GM21515 (cell line): ENCODE results near the gene PKD1L1.

Source experiments
- ATAC-seq: cut with Tn5 transposase; IDR thresholded peaks from one replicate; pipeline ENCODE4 v1.9.1; 2021; ENCODE audit not compliant: unreplicated experiment

Gene PKD1L1

DNA sequence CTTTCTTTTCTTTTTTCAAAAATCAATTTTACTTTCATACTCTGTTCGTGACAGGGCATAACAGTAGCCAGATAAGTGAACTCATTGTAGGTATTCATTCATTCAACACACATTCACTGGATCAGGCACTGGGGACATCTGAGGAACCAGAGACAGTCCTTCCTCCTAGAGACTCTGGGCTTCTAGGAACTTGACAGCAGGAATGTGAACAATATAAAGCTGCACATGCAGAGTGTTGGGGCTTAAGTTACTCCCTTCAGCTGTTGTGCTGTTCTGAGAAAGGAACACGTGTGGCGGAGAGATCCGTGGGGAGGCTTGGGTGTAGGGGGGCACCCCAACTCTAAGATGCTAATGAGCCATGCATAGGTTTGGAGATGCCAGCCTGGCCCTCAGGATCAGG, 120.4 kb downstream of the PKD1L1 start:
- no peak for ATAC-seq

DNA sequence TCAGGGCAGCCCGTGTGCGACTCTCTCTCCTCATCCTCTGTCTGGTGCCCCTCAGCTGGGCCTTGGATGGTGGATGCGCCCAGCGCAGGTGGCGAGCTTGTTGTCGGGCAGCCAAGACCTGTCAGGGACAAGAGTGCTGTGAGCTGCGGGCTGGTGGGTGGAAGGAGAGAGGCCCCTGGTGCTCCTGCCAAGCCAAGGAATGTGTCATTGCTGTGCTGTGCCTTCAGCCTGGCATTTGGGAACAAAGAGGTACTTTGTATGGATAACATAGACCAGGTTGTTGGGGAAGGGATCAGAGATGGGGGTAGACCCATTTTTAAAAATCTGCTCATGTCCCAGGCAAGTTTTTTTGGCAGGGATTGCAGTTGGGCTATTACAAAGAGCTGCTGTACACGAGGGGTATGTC, 120.9 kb downstream of the PKD1L1 start:
- ATAC-seq: no peak

DNA sequence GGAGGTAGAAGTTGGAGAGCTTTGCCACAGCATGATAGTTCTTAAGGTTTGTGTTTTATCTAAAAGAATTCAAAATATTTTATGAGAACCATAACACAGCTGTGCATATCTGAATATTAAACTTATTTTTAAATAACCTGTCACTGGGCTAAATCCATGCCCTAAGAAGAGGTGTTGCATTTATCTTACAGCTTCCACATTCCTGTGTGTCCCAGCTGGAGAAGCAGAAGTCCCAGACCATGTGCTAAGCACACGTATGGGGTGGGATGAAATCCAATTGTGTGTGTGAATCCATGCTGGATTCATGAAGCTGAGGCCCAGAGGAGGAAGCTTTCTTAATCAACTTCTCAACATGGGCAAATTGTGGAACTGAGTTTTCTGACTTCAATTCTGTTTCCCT, 121.5 kb downstream of the PKD1L1 start:
- ATAC-seq: no peak

DNA sequence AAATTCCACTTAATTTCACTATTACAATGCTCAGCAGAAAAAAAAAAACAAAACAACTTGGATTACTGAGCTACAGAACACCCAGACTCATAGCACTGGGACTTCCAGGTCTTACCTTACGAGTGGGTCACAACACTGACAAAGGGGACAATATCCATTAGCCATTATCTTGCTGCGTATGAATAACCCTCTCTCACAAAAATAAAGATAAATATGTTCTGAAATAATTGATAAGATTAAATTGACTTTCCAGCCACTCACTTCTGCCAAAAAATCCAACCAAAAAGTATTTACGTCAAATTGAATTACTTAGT, 128.7 kb downstream of the PKD1L1 start:
- no peak for ATAC-seq

DNA sequence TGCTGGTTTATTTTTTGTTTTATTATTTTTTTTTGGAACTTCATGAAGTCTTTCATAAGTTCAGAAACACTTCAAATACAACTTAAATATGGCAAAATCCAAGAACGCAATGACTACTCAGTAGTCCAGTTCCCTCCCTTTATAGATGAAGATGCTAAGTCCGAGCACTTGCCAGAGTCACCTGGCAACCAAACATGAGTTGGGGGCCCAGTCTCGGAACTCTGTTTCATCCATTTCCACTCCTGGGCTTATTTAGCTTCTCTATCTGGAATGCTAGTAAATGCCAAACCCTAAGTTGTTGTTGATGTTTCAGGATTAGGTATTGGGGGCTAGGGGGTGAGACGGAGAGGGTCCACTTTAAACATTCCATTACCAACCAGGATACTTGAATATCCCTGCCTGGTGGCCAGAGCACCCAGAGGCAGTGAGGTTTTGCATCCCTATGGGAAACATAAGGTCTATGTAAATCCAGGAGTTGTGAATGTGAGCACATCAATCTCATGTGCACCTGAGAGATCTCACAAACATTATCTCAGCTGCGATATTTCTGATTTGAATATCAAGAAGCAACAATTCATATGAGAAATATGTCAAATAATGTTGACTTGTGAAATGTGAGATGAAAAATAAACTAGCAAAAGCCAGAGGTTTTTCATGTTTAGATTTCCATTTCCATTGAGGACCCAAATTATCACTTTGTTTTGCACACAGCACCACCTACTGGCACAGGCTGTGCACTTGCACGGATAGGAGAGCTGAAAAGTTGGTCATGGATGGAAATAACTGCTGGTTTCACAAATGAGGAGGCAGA, 129.3 kb downstream of the PKD1L1 start:
- ATAC-seq: no peak

DNA sequence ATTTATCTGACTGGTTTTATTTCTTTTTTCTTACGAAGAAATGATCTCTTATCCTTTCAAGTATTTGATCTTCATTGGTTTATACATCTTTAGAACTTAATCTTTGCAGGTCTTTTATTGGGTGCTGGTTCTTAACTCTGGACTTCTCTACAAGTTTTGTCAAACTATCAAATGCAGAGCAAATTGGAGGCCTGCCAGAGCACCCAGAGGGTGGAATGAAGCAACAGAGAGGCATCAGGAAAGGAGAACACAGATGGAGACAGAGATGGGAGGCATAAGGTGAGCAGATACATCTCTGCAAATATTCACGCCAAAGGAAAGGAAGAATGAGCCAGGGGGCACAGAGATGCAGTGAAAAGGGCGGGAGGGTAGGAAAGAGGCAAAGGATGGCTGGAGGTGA, 130.3 kb downstream of the PKD1L1 start:
- no peak for ATAC-seq

DNA sequence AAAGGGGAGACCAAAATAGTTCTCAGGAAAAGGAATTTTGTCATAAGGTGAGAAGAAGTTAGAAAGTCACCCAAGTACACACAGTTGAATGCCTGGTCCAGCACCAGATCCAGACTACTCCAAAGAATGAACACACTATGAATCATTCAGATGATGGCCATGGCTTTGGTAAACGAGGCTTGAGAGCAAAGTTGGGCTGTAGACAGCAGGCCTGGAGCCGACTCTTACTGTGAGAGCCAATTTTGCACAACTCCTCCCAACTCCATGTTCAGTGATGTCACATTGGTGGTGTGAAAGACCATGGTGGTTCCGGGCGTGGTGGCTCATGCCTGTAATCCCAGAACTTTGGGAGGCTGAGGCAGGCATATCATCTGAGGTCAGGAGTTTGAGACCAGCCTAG, 131.6 kb downstream of the PKD1L1 start:
- ATAC-seq: no peak

DNA sequence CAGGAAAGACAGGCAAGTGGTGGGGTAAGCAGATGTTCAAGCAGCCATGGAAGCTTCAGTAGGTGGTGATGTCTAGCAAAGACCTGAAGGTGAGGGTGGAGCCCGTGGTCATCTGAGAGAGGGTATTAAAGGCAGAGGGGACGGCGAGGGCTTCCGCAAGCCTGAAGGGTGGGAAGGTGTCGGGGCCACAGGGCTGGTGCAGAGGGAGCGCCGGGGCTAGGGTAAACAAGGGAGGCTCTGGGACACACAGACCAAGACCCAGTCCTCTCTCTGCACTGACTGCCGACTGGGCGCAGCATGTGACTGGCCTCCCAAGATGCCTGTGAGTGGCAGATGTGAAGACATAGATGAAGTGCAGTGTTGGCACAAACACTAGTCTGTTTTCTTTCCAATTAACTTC, 132.4 kb downstream of the PKD1L1 start:
- no peak for ATAC-seq

DNA sequence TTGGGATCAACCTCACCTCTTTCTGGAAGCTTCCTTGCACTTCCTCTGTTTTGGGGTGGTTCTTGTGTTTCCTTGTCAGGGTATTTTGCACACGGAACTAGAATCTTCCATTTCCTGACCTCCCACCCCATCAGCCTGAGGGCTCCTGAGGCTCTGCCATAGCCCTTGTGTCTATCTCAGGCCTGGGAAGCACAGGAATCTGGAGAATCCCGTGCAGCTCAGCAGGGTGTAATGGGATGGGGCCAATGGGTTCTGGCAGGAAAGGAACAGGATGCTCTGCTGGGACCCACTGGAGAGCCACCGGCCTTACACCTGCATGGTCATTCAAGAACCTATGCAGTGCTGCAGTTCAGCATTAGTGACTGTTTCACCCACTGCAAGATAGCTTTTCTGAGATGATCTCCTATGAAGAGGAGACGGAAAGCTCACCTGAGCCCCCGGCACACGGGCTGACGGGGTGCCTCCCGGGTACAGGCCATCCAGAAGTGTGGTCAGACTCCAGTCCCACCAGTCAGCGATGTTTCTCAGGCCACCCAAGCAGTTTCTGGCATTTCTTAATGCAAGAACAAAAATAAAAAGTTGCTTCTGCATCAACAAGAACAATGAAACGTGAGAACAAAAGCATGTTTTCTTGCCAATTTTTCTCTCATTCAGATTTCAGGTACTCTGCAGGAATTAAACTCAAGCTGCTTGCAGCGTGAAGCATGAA, 133.2 kb downstream of the PKD1L1 start:
- ATAC-seq: no peak

DNA sequence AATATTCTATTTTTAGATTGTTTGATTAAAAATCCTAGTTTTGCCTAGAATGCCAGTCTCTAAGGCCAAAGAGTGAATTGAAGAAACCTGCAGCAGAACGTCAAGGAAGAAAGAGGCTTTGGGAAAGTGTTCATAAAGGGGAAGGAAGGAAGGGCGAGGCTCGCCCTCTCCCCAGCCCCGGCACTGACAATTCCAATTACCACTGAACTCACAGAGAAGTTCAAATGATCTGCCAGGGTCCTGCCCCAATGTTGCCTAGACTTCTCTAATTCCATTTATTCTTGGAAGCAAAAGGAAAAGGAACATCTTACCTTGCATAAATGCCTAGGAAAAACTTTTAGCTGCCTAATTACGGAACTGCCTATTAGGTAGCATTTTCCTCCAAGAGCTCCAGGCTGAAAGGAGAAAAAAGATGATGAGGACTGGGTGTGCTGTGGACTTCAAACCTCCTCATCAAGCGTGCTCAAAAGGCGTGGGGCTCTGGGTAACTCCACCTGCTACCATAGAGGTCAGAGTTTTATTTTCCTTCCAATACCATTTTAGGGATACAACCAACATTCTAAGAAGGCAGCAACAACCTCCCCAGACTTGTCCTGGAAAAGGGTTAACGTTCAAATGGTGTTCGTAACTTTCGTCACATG, 134.5 kb downstream of the PKD1L1 start:
- no peak for ATAC-seq

DNA sequence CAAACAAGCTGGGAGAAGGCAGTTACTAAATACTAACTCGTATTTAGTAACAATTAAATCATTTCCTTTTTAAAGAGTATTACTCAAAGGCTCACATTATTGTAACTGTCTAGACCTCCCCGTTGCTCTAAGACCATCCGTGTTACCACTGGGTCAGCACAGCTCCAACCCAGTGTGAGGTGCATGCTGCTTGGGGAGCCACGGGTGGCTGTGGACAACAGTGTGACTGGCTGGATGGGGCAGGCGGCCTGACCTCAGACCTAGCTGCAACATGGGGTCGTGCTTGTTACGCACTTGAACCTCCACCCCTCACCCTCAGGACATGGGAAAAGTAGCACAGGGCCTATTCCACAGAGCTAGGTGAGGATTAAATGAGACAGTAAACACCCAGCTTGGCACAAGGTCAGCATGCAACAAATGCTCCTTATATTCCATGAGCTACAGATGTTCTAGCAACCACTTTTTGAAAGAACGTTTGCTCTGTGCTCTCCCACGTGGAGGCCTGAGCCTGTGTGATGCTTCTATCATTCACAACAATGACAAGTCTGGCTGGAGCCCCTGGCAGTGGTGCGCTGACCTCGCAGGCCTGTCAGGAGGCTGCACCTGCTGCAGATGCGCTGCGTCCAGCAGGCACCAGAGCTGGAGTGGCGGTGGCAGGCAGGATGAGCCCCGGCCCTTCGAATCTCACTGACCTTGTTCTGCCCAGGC, 135.7 kb downstream of the PKD1L1 start:
- no peak for ATAC-seq

DNA sequence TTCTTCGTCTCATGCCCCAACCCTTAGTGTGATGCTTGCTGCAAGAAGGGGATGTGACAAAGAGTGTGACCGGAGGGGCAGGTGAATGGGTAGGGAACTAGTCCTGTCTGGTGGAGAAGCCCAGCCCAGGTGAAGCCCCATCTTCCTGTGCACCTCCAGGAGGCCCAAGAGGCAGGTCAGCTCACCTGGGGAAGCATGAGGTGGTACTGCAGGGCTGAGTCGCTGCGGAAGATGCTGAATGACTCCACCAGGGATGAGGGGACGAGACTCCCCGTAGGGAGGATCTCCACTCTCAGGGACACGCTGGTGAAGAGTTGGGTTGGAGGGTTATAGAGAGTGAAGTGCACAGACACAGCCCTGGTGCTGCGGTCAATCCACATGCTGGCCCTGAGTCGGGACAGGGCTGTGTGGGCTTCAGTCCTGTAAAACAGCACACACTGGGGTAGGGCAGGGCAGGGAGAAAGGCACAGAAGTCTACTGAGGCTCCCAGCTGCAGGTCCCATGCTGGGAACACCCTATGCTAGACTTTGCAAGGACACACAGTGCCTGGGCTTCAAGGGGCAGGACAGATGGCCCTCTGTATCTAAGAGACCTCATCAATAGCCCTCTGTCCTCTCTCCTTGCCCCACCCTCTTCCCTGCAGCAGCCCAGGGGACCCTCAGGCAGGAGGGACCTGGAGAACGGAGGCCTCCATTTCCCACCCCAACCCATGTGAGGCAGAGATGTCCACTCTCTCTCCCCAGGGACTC, 136.5 kb downstream of the PKD1L1 start:
- ATAC-seq: no peak

DNA sequence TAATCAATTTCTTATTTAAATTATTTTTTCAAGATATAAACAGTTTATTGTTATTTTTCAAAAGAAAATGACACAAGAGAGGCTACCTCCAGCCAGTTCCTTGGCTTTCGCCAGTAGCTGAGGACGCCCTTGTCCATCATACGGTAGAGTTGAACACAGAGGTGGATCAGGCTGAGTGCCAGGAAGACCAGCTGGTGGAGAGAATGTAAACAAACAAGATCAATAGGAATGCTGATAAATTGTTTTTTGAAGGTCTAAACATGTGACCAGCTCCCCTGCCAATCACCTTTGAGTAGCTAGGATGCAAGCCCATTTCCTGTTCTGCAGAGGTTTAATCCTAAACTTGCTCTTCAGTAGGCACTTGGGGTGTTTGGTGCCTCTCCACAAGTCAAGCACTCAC, 138.9 kb downstream of the PKD1L1 start:
- no peak for ATAC-seq

DNA sequence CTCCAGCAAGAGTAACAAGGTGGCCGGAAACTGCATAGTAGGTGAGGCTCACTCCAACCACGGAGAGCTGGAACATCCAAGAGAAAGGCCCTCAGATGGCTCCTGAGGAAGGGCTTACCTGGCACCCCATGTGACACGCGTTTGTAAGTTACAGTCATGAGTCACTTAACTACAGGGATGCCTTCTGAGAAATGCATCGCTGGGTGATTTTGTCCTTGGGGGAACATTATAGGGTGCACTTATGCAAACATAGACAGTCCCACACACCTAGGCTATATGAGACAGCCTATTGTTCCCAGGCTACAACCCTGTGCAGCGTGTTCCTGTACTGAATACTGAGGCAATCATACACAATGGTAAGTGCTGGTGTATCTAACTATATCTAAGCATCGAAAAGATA, 139.9 kb downstream of the PKD1L1 start:
- no peak for ATAC-seq

DNA sequence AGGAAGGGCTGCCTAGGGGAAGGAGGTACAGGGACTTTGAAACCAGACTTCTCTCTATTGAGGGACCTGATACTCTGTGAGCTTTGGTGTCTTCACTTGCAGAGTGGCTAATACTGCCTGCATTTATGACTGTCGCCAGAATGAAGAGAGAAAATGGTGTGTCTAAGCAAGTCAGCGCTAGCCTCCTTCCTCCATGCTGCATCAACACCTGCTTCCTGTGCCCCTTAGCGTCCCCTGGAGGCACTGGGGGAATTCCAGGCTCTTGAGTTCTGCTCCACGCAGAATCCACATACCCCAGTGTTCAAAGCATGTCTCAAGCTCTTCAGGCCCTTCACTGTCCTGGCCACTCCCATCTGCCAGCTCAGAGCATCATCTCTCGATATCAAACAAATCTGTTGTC, 140.5 kb downstream of the PKD1L1 start:
- ATAC-seq: no peak

DNA sequence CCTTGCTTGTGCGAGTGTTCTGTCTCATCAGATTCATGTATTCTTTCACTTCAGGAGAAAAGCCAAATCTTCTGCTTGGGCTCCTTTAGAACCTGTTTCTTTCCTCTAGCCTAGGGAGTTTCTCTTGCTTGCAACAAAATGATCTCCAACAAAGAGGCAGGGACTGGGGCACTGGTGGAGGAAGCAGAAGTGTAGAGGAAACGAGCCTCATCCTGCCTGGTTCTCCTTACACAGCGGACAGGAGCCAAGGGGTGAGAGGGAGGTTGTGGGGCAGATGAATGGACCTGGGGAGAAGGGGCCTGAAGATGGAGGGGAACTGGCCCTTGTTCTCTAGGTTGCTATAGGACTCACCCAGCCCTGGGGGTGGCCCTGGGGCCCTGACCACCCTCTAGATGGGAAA, 141.1 kb downstream of the PKD1L1 start:
- ATAC-seq: no peak

DNA sequence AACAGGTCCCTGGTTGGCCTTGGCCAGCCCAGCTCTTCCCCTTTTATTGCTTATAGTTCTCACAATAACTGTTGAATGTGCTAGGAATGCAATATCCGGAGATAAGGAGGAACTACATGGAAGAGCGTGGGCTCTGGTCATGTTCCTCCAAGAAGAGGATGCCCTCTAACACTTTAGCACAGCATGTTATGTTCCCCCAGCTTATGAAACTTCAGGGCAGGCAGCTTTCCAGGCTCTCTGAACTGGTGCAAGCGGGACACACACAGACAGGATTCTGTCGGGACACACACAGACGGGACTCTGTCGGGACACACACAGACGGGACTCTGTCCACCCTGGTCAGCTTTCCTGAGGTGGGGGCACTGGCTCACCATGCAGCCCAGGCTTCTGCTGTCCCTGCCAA, 141.6 kb downstream of the PKD1L1 start:
- ATAC-seq: no peak

DNA sequence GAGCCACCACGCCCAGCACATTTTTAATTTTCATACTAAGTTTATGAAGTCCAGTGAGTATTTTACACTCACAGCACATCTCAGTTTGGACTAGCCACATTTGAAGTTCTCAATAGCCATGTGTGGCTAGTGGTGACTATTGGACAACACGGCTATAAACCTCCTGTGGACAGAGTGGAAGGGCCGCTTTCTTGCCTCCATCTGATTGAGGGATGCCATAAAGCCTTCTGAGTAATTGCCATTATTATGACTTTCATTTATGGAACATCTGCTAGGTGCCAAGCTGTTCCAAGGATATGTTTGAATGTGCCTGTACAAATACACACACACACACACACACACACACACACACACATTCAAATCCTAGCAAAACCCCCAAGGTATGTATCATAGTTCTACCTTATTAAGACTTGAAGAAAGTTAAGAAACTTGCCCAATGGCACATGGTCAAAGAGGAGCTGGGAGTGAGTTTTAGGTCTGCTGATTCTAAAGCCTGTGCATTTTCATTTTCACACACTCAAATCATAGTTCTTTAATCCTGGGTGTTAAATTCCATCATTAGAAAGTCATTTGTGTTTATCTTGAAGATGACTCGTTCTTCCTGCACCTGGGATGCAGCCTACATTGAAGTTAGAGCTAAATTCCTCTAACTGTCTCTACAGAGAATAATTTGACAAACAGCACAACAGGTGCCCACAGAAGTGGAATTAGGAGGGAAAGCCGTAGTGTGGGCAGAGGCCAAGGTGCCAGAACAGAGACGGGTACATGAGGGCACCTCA, 143.3 kb downstream of the PKD1L1 start:
- ATAC-seq: no peak

DNA sequence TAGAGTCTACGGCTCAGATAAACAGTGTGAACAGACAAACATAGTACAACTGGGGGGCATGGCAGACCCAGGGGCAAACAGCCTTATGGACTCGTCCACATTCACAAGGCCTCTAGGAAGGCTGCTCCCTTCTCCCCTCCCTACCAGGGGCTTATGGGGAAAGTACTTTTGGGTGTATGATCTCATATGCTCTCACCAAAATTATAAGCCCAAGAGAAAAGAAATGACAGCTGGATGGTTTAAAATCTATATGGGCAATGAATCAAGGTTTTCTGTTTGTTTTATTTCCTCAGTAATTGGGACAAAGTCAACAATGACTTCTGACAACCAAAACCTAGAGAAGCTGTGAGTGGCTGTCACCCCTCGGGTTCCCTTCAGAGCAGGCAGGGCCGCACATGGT, 144.4 kb downstream of the PKD1L1 start:
- ATAC-seq: no peak

DNA sequence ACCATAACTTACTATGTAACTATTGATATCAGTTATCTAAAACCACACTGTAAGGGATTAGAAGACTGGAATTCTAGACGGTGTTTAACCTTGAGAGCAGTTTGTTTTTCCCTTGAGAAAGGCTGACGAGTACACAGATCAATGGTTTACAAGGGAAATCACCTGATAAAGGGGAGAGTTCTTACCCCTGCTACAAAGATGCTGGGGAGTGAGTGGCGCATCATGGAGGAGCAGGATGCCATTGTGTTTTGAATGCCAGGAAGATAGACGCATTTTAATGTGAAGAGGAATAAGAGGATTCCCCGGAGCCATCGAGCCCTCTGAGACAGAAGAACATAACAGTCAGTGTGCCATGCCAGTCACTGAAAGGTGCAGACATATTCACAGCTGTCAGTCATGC, 145.2 kb downstream of the PKD1L1 start:
- ATAC-seq: no peak
